Colon (tissue), 2 donors: ENCODE results near the gene HAVCR2.

Experiments used
- FAIRE-seq: peaks from 2 replicates; lab custom pipeline; 2012; peaks lifted over from hg19 to GRCh38; lab: Jason Lieb, UNC
- donor health status: control.
- donor health status: control.

Gene HAVCR2

DNA sequence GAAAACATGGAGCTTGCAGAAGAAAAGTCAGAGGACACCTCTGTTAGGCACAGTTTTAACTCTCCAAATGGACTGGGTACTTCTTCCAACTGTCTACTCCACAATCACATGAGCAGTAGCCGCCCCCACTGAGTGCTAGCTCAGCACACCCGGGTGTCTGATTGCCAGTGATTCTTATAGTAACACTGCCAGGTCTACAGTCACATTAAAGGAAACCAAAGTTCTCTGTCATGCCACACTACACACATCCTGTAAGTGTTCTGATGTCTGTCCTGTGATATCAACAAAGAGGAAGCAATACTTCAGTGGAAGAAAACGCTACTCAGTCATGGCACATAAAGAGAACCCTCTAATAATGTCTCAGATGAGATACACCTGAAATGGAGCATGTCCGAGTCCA is at the start of gene HAVCR2:
HAVCR2 (minus strand) TSS at position 69 of the 400 bp plus-strand sequence; CDS start at position 8, 61 bp downstream.
- no peak for FAIRE-seq

DNA sequence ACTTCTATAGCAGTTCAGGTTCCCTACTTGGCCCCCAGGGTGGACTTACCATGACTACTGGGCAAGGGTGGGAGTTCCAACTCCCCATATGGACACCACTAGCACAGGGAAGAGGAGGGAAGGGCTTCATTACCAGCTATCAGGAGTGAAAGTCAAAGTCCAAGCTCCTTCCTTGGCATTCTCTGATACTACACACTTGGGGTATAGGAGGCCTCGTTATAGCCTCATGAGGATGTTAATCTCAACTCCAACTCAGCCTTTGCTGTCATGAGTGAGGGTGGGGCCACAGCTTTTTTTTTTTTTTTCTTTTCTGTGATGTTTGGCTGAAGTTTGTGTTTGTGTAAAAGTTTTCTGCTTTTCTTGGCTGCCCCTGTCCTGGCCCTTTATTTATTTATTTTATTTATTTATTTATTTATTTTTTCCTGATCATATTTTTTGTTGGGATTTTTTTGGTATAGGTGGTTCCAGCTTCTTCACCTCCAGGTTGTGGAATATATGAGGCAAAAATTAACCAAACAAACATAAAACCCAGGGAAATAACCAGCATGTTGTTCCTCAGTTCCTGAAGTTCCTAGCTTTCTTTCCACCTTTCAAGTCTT is 48.5 kb upstream of the HAVCR2 start:
- FAIRE-seq, result no peak

DNA sequence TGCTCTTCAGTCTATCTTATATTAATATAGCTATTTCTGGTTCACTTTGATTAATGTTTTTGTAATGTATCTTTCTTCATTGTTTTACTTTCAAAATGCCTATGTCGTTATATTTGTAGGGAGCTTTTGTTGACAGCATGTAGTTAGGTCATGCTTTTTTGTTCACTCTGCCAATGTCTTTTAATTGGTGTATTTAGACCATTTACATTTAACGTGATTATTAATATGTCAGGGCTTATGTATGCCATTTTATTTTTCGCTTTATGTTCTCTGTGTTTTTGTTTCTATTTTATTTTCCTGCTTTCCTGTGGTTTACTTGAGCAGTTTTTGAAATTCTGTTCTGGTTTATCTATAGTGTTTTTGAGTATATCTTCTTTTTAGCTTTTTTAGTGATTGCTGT is 46.5 kb upstream of the HAVCR2 start:
- no peak for FAIRE-seq

DNA sequence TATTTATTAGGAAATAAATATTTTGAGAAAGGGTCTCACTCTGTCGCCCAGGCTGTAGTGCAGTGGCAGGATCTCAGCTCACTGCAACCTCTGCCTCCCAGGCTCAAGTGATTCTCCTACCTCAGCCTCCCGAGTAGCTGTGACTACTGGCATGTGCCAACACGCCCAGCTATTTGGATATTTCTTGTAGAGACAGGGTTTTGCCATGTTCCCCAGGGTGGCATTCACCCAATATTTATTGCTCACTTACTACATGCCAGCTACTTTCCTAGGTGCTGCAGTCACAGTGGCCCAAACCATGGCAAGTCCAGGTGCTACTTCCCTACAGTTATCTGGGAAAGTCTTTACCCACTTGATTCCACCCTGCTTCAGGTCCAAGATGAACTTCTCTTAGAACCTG is 42.2 kb upstream of the HAVCR2 start:
- FAIRE-seq, result no peak

- peak; percentile 28 for FAIRE-seq
Measured at GRCh38 chr5:157148734-157149615, 40.1 kb upstream of the HAVCR2 start.

DNA sequence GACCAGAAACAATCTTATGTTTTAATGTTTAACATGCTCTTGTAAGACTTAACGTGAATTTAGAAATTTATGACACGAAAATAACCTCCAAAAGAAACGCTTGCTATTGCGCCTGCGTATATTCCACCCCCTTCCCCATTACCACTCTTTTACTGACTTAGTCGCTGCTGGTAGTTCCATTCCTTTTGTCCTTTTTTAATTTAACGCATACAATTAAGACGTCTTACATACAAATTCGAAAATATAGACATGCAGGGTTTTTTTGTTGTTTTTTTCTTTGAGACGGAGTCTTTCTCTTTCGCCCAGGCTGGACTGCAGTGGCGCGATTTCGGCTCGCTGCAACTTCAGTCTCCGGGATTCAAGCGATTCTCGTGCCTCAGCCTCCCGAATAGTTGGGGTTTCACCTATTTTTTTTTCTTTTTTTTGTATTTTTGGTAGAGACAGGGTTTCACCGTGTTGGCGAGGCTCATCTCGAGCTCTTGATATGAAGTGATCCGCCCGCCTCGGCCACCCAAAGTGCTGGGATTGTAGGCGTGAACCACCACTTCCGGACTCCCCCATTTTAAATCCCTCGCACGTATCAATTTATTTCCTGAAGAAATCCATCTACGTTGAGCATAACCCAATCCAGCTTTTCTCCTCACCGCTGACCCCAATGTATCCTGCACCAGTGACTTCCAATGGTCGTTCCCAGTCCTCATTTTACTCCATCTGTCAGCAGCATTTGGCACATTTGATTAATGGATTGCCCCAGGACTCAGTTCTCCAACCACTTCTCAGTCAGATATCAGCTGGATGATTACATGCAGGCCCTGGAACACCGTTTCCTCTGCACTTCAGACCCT is 34.5 kb upstream of the HAVCR2 start:
- no peak for FAIRE-seq

DNA sequence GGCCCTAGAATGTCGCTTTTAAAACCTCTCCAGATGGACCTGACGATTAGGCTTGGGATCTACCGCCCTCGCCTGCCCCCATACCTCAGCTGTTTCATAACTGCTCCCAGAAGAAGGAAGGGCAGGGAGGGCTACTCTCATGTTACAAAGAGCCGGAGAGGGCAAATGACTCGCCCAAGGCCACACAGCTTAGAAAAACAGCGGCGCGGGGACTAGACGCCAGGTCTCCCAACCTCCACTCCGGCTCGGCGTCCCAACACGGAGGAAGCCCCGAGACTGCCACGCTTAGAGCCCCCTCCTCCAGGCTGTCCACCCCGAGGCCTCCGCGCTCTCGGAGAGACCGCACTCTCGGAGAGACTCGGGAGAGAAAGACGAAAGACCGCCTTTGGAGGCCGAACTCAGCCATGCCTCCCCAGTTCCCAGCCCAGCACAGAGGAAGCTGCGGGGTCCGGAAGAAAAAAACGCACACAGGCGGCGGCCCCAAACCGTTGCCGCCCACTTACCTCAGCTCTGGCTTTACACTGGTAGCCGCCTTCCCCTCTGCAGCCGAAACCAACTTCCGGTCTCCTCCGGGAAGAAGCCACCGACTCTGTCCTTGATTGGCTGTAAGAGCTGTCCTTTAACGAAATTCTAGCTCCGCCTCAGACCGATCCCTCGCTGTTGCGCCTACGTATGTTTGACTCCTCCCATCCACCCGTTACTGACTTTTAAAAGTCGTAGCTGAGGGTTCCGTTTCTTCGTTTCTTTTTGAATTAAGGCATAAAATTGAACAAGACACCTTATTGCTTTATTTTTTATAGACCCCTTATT is 33.7 kb upstream of the HAVCR2 start, which contains the start of gene MED7:
MED7 (minus strand) TSS at position 549 of the 810 bp plus-strand sequence. CDS start 3,434 bp downstream, outside the sequence.
- peak; percentile 96 for FAIRE-seq

- FAIRE-seq, result no peak
Measured at GRCh38 chr5:157137691-157138090, 28.8 kb upstream of the HAVCR2 start.

- FAIRE-seq, result peak; percentile 60
Measured at GRCh38 chr5:157132281-157132612, 23.4 kb upstream of the HAVCR2 start.

DNA sequence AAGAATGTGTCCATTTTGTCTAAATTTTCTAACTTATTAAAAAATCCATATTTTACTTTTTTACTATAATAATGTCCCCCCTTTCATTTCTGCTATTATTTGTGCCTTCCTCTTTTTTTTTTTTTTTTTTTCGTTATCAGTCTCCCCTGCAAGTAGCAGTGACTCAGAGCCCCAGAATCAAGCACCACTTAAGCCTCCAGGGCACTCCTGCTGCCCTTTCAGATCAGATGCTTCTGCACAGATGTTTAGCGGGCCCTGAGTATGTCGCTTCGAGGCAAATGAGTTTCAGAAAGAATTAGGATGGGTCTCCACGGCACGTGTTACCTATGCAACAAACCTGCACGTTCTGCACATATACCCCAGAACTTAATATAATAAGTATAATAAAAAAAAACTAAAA is 22.1 kb upstream of the HAVCR2 start:
- FAIRE-seq, result no peak

GRCh38 chr5:157121709-157122108 is 12.9 kb upstream of the HAVCR2 start:
- no peak for FAIRE-seq

- FAIRE-seq, result no peak
Measured at GRCh38 chr5:157120102-157120501, 11.3 kb upstream of the HAVCR2 start.

GRCh38 chr5:157116483-157116954 is 7.7 kb upstream of the HAVCR2 start:
- FAIRE-seq, result no peak

GRCh38 chr5:157115502-157115901 is 6.7 kb upstream of the HAVCR2 start:
- no peak for FAIRE-seq

DNA sequence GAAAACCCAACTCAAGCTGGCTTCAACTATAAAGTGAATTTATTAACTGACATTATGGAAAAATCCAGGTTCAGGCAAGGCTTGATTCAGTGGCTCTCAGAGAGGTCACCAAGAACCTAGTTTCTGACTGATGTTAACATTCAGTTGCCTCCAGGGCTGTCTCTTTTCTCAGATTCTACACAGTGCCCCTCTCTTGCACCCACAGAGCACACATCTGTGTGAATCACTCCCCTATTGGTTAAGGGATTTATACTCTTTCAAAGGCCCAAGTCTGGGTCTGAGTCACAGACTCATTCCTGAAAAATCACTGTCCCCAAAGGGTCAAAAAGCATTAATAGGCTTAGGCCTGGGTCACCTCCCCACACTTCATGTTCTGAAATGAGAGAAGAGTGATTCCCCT is 6.2 kb upstream of the HAVCR2 start:
- no peak for FAIRE-seq

DNA sequence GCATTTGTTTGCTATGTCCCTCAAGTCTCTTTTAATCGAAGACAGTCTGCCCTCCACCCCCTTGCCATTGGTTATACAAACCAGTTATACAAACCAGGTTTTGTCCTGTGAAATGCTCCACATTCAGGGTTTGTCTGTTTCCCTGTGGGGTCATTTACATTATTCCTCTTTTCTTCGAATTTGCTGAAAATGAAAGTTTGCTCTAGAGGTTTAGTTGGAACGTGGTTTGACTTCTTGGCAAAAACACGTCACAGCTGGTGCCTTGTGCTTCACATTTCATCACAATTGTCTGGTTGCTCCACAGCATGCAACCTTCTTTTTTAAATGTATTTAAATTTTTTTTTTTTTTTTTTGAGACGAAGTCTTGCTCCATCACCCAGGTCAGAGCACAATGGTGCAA is 4.2 kb upstream of the HAVCR2 start:
- FAIRE-seq, result no peak

DNA sequence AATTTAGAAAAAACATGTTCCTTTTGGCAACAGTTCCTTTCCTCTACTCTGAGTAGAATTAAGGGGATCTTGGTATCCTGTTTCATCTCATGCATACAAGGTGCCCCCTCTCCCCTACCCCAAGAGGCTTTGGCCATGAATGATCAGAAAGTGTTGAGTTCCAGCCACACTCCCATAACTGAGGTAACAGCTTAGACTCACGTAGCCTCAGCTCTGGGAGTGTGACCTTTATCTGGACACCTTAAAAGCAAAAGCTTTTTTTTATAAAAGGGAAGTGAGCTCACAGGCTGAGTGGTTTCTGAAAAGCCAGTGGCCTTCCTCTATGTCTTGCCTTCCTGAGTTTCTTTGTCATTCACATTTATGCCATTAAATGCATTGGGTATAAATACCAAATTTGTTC is 900 bp upstream of the HAVCR2 start:
- no peak for FAIRE-seq

GRCh38 chr5:157107508-157107907 is 1.3 kb downstream of the HAVCR2 start:
- no peak for FAIRE-seq

GRCh38 chr5:157106630-157107461 is 2.0 kb downstream of the HAVCR2 start:
- FAIRE-seq, result no peak

GRCh38 chr5:157100140-157100679 is 8.6 kb downstream of the HAVCR2 start:
- FAIRE-seq, result no peak
